Parathyroid adenoma (tissue), 2 donors: ENCODE measurements around the gene MEF2C.

Experiments used
- H2AFZ ChIP-seq: fragments of 300-600 bp; sonication (generic); one replicate; pipeline ENCODE4 v1.7.0; 2017; ENCODE audit warnings: antibody characterized with exemption, mild to moderate bottlenecking
- H3K27ac ChIP-seq: fragments of 300-600 bp; sonication (generic); one replicate; pipeline ENCODE4 v1.7.0; 2017
- H3K27me3 ChIP-seq: fragments of 300-600 bp; sonication (generic); one replicate; pipeline ENCODE4 v1.7.0; 2017; ENCODE audit warnings: low read length; ENCODE audit not compliant: control insufficient read depth, insufficient read depth
- H3K36me3 ChIP-seq: fragments of 300-600 bp; sonication (generic); one replicate; pipeline ENCODE4 v1.7.0; 2017; ENCODE audit warnings: low read length; ENCODE audit not compliant: control insufficient read depth, insufficient read depth
- H3K4me1 ChIP-seq: fragments of 300-600 bp; sonication (generic); one replicate; pipeline ENCODE4 v1.7.0; 2017; ENCODE audit warnings: control low read depth
- H3K4me2 ChIP-seq: fragments of 300-600 bp; sonication (generic); one replicate; pipeline ENCODE4 v1.7.0; 2017; ENCODE audit warnings: low read length
- H3K4me3 ChIP-seq: fragments of 300-600 bp; sonication (generic); one replicate; pipeline ENCODE4 v1.7.0; 2017; ENCODE audit warnings: low read depth, low read length
- H3K79me2 ChIP-seq: fragments of 300-600 bp; sonication (generic); one replicate; pipeline ENCODE4 v1.7.0; 2017; ENCODE audit warnings: control low read depth
- H3K9ac ChIP-seq: fragments of 300-600 bp; sonication (generic); one replicate; pipeline ENCODE4 v1.7.0; 2017; ENCODE audit warnings: mild to moderate bottlenecking
- H3K9me3 ChIP-seq: fragments of 300-600 bp; sonication (generic); one replicate; pipeline ENCODE4 v1.7.0; 2017; ENCODE audit warnings: low read length; ENCODE audit not compliant: control insufficient read depth
- CTCF ChIP-seq: fragments of 300-600 bp; sonication (generic); IDR thresholded peaks from one replicate; pipeline ENCODE4 v1.7.0; 2017; ENCODE audit warnings: antibody characterized with exemption, mild to moderate bottlenecking
- donor health status: primary hyperparathyroidism.

MEF2C gene

GRCh38 chr5:88782571-88782970, 100.4 kb downstream of the MEF2C start:
- Histone ChIP-seq H3K27me3 (no peaks in the 10 kb centered on the region), H3K27ac (no peak overlapping the region), H3K4me1 (no peaks in the 10 kb centered on the region), H3K36me3 (no peaks in the 10 kb centered on the region), H3K9ac (no peak overlapping the region), H2AFZ (no peak overlapping the region), H3K4me2 (no peak overlapping the region), H3K79me2 (no peaks in the 10 kb centered on the region), H3K4me3 (no peak overlapping the region), H3K9me3 (no peaks in the 10 kb centered on the region)
- TF ChIP-seq CTCF: no peak

- Histone ChIP-seq H3K36me3 (no peaks in the 10 kb centered on the region), H3K79me2 (no peaks in the 10 kb centered on the region), H3K9ac (no peak overlapping the region), H3K27ac (no peak overlapping the region), H3K9me3 (no peaks in the 10 kb centered on the region), H2AFZ (no peak overlapping the region), H3K4me1 (no peaks in the 10 kb centered on the region), H3K4me2 (no peak overlapping the region), H3K27me3 (no peaks in the 10 kb centered on the region), H3K4me3 (no peak overlapping the region)
- no peak for TF ChIP-seq CTCF
These were observed 102.2 kb downstream of the MEF2C start for GRCh38 chr5:88780736-88781135.

DNA sequence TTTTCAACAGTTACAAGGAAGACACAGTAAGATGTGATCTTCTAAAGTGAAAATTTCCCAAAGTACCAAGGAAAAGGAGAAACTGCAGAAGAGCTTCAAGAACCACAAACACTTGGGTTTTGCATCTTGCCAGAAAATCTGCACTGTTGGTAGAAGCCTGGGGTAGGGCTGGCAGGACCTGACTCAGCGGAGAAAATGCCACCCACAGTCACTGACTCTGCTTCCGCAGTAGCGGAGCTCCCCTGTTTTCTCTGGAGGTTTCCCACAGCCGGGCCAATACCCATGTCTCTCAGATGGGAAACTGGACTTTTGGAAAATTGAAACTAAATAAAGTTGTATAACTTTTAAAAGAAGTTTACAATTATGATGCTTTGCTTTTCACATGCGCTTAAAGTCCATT, 104.2 kb downstream of the MEF2C start:
- H3K4me3 ChIP-seq: no peak overlapping the region
- H3K9me3 ChIP-seq: no peaks in the 10 kb centered on the region
- no peaks in the 10 kb centered on the region for H3K27me3 ChIP-seq
- H2AFZ ChIP-seq: no peak overlapping the region
- H3K36me3 ChIP-seq: no peaks in the 10 kb centered on the region
- no peaks in the 10 kb centered on the region for H3K79me2 ChIP-seq
- no peaks in the 10 kb centered on the region for H3K4me1 ChIP-seq
- no peak for TF ChIP-seq CTCF
- no peak overlapping the region for H3K4me2 ChIP-seq
- no peak overlapping the region for H3K27ac ChIP-seq
- no peak overlapping the region for H3K9ac ChIP-seq

GRCh38 chr5:88776692-88777091, 106.3 kb downstream of the MEF2C start:
- Histone ChIP-seq H3K27ac (no peak overlapping the region), H2AFZ (no peak overlapping the region), H3K4me1 (no peaks in the 10 kb centered on the region), H3K9me3 (no peaks in the 10 kb centered on the region), H3K4me3 (no peak overlapping the region), H3K4me2 (no peak overlapping the region), H3K36me3 (no peaks in the 10 kb centered on the region), H3K9ac (no peak overlapping the region), H3K27me3 (no peaks in the 10 kb centered on the region), H3K79me2 (no peaks in the 10 kb centered on the region)
- TF ChIP-seq CTCF: no peak

GRCh38 chr5:88772831-88773230, 110.2 kb downstream of the MEF2C start:
- Histone ChIP-seq H3K27me3 (no peaks in the 10 kb centered on the region), H3K4me3 (no peak overlapping the region), H3K4me2 (no peak overlapping the region), H3K9me3 (no peaks in the 10 kb centered on the region), H3K27ac (no peak overlapping the region), H3K9ac (no peak overlapping the region), H3K79me2 (no peaks in the 10 kb centered on the region), H3K36me3 (no peaks in the 10 kb centered on the region), H3K4me1 (no peaks in the 10 kb centered on the region), H2AFZ (no peak overlapping the region)
- TF ChIP-seq CTCF: no peak
